ENCODE results near the gene HCRTR1. TPM values are rescaled to one million over a fixed set of nuclear protein-coding genes. Genes with fewer than 3 reads are reported as not detected.

Gene HCRTR1
- total RNA-seq, 6 experiments from 2014 or later, result not detected

GRCh38 chr1:31580513-31580870 is 37.0 kb upstream of the HCRTR1 start:
- Mint-ChIP-seq H3K4me1 (ENCODE audit: low read depth) (peaks cover 22% of the 10 kb centered on the region), H3K9me3 (no peaks in the 10 kb centered on the region), H3K27me3 (ENCODE audit: insufficient read depth) (no peaks in the 10 kb centered on the region; the same call in 1 of the 2 replicates), H3K4me3 (no peak overlapping the region), H3K27ac (no peak overlapping the region), H3K36me3 (ENCODE audit: low read depth) (no peaks in the 10 kb centered on the region)
- TF ChIP-seq CTCF (IDR thresholded peaks at IDR 0.05), result no peak
- no peak for DNase-seq

- DNase-seq, result no peak
- H3K27ac Mint-ChIP-seq, result no peak overlapping the region
These were observed 36.4 kb upstream of the HCRTR1 start for GRCh38 chr1:31580891-31581603.

GRCh38 chr1:31581821-31582810 is 35.4 kb upstream of the HCRTR1 start:
- Mint-ChIP-seq H3K4me1 (ENCODE audit: low read depth) (peaks cover 11% of the 10 kb centered on the region), H3K27ac (no peak overlapping the region), H3K36me3 (ENCODE audit: low read depth) (no peaks in the 10 kb centered on the region), H3K27me3 (ENCODE audit: insufficient read depth) (no peaks in the 10 kb centered on the region; the same call in 1 of the 2 replicates), H3K9me3 (no peaks in the 10 kb centered on the region), H3K4me3 (no peak overlapping the region)
- DNase-seq, result no peak
- TF ChIP-seq CTCF (IDR thresholded peaks at IDR 0.05), result no peak

More at GRCh38 chr1:31580891-31581603, 36.4 kb upstream of the HCRTR1 start:
- no peak overlapping the region for H3K4me3 Mint-ChIP-seq
- H3K9me3 Mint-ChIP-seq, result no peaks in the 10 kb centered on the region
- H3K27me3 Mint-ChIP-seq (ENCODE audit: insufficient read depth), result no peaks in the 10 kb centered on the region; the same call in 1 of the 2 replicates
- H3K4me1 Mint-ChIP-seq (ENCODE audit: low read depth), result peaks cover 17% of the 10 kb centered on the region
- no peaks in the 10 kb centered on the region for H3K36me3 Mint-ChIP-seq (ENCODE audit: low read depth)
- TF ChIP-seq CTCF (IDR thresholded peaks at IDR 0.05), result no peak

- DNase-seq, result no peak
These were observed 34.2 kb upstream of the HCRTR1 start for GRCh38 chr1:31583082-31583994.

More at GRCh38 chr1:31583082-31583994, 34.2 kb upstream of the HCRTR1 start:
- H3K27me3 Mint-ChIP-seq (ENCODE audit: insufficient read depth), result no peaks in the 10 kb centered on the region; the same call in 1 of the 2 replicates
- peaks cover 18% of the 10 kb centered on the region for H3K4me1 Mint-ChIP-seq (ENCODE audit: low read depth)
- TF ChIP-seq CTCF (IDR thresholded peaks at IDR 0.05), result no peak
- H3K27ac Mint-ChIP-seq, result no peak overlapping the region
- H3K4me3 Mint-ChIP-seq, result no peak overlapping the region
- no peaks in the 10 kb centered on the region for H3K36me3 Mint-ChIP-seq (ENCODE audit: low read depth)
- no peaks in the 10 kb centered on the region for H3K9me3 Mint-ChIP-seq
